ENCODE data around the gene CHN2. TPM values are rescaled to one million over a fixed set of nuclear protein-coding genes. Genes with fewer than 3 reads are reported as not detected.

CHN2 gene
- total and polyA plus RNA-seq, 2 donors (not counting 1 experiment from before 2014, with no cell fraction given): 0.86 to 1.4 TPM

DNA sequence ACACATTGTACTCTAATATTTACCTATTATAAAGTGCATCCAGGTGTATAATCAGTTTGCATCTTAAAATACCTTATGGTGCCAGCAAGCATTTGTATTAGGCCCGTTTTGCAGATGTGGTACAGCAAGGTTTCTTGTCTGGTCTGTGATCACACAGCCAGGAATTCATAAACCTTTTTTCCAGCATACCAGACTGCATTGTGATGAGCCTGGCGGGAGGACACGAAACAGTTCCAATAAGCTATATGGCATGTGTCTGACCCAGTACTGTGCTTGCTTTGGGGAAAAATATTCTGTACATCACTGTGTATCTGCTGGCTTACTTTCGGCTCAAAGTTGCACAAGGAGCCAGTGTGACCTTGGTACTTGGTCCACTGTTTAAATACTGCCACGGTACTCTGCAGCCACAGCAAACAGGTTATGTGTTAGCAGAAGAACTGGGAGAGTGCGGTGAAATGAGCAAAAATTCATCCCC lies 36.3 kb downstream of the CHN2 start:
- intact Hi-C loops (cut with micrococcal nuclease): no loop called here
- H3K9me3 Mint-ChIP-seq (ENCODE audit: insufficient read depth): no peaks in the 10 kb centered on the region
- Histone ChIP-seq H3K9ac (ENCODE audit: low read length) (no peak overlapping the region), H3K4me2 (replicated peaks; ENCODE audit: low read depth, low read length, poor library complexity, severe bottlenecking) (no peak overlapping the region), H3K27ac (ENCODE audit: low read length in 2 of 2) (no peak overlapping the region), H3K9me3 (ENCODE audit: control extremely low read depth in 1 of 3, control insufficient read depth in 2 of 3, insufficient read depth in 1 of 3, low read length in 2 of 3) (no peaks in the 10 kb centered on the region), H4K20me1 (ENCODE audit: control insufficient read depth, insufficient read depth, low read length, poor library complexity, severe bottlenecking) (no peaks in the 10 kb centered on the region), H3K27me3 (replicated peaks in 1 of 4; ENCODE audit: control extremely low read depth in 1 of 4, control insufficient read depth in 3 of 4, insufficient read depth in 4 of 4, low read length in 3 of 4) (no peaks in the 10 kb centered on the region), H3K4me3 (ENCODE audit: control extremely low read depth in 1 of 5, extremely low read depth in 1 of 5, insufficient read depth in 1 of 5, low read depth in 2 of 5, low read length in 4 of 5) (no peak overlapping the region), H2AFZ (ENCODE audit: insufficient read depth, low read depth, low read length, poor library complexity, severe bottlenecking) (no peak overlapping the region), H3K4me1 (ENCODE audit: control insufficient read depth in 2 of 2, insufficient read depth in 2 of 2, low read length in 2 of 2) (no peaks in the 10 kb centered on the region), H3K36me3 (replicated peaks in 1 of 2; ENCODE audit: control extremely low read depth in 1 of 2, control insufficient read depth in 1 of 2, extremely low read depth in 1 of 2, insufficient read depth in 2 of 2, low read length in 1 of 2) (no peaks in the 10 kb centered on the region), H3K79me2 (ENCODE audit: control insufficient read depth, insufficient read depth, low read length) (no peaks in the 10 kb centered on the region)
- H3K27ac Mint-ChIP-seq: no peak overlapping the region
- no peaks in the 10 kb centered on the region for H3K4me1 Mint-ChIP-seq
- ATAC-seq (ENCODE audit: low read depth) (no peak), DNase-seq (no peak)
- ChIA-PET CTCF (no interaction called here), POLR2A (no interaction called here)
- no peak for TF ChIP-seq CTCF (IDR thresholded peaks at IDR 0.05)
- no peak for TF ChIP-seq EZH2 (IDR thresholded peaks at IDR 0.05; ENCODE audit: borderline replicate concordance, insufficient read depth, low read depth, low read length, poor library complexity, severe bottlenecking)
- no peak overlapping the region for H3K4me3 Mint-ChIP-seq
- H3K27me3 Mint-ChIP-seq: peaks cover 7% of the 10 kb centered on the region
- WGBS (ENCODE audit: insufficient coverage): 94% methylated on average over 5 of the region's 6 CpGs

GRCh38 chr7:29231671-29232232 lies 37.2 kb downstream of the CHN2 start:
- H4K20me1 ChIP-seq (ENCODE audit: control insufficient read depth, insufficient read depth, low read length, poor library complexity, severe bottlenecking): no peaks in the 10 kb centered on the region
- no peaks in the 10 kb centered on the region for H3K4me1 ChIP-seq (ENCODE audit: control insufficient read depth in 2 of 2, insufficient read depth in 2 of 2, low read length in 2 of 2)
- no peak overlapping the region for H3K4me2 ChIP-seq (replicated peaks; ENCODE audit: low read depth, low read length, poor library complexity, severe bottlenecking)
- no peak overlapping the region for H3K4me3 ChIP-seq (ENCODE audit: control extremely low read depth in 1 of 5, extremely low read depth in 1 of 5, insufficient read depth in 1 of 5, low read depth in 2 of 5, low read length in 4 of 5)
- H3K36me3 ChIP-seq (replicated peaks in 1 of 2; ENCODE audit: control extremely low read depth in 1 of 2, control insufficient read depth in 1 of 2, extremely low read depth in 1 of 2, insufficient read depth in 2 of 2, low read length in 1 of 2): no peaks in the 10 kb centered on the region
- Mint-ChIP-seq H3K4me1 (no peaks in the 10 kb centered on the region), H3K4me3 (no peak overlapping the region), H3K9me3 (ENCODE audit: insufficient read depth) (no peaks in the 10 kb centered on the region), H3K27me3 (peaks cover 7% of the 10 kb centered on the region), H3K27ac (no peak overlapping the region)
- no peaks in the 10 kb centered on the region for H3K27me3 ChIP-seq (replicated peaks in 1 of 4; ENCODE audit: control extremely low read depth in 1 of 4, control insufficient read depth in 3 of 4, insufficient read depth in 4 of 4, low read length in 3 of 4)
- ChIA-PET CTCF (interaction anchor here (0.6 kb wide), 1 partner anchor 28 kb away, joined by 5 read pairs; no protein-coding TSS in a partner anchor), POLR2A (no interaction called here)
- no peak overlapping the region for H3K27ac ChIP-seq (ENCODE audit: low read length in 2 of 2)
- 80% methylated on average over 1 of the region's 4 CpGs for WGBS (ENCODE audit: insufficient coverage)
- TF ChIP-seq CTCF (IDR thresholded peaks at IDR 0.05): no peak
- no peak for TF ChIP-seq EZH2 (IDR thresholded peaks at IDR 0.05; ENCODE audit: borderline replicate concordance, insufficient read depth, low read depth, low read length, poor library complexity, severe bottlenecking)
- no peak overlapping the region for H2AFZ ChIP-seq (ENCODE audit: insufficient read depth, low read depth, low read length, poor library complexity, severe bottlenecking)
- H3K79me2 ChIP-seq (ENCODE audit: control insufficient read depth, insufficient read depth, low read length): no peaks in the 10 kb centered on the region
- intact Hi-C loops (cut with micrococcal nuclease): no loop called here
- no peaks in the 10 kb centered on the region for H3K9me3 ChIP-seq (ENCODE audit: control extremely low read depth in 1 of 3, control insufficient read depth in 2 of 3, insufficient read depth in 1 of 3, low read length in 2 of 3)
- DNase-seq: no peak
- H3K9ac ChIP-seq (ENCODE audit: low read length): no peak overlapping the region
- no peak for ATAC-seq (ENCODE audit: low read depth)

Measured in B cell (primary cell).